ENCODE measurements around the gene CKAP4.
"Not testable (repeated sequence)": the region's sequence is repeated elsewhere in the genome, so short reads cannot be mapped to it uniquely, and the experiment has no call there.

Gene CKAP4

DNA sequence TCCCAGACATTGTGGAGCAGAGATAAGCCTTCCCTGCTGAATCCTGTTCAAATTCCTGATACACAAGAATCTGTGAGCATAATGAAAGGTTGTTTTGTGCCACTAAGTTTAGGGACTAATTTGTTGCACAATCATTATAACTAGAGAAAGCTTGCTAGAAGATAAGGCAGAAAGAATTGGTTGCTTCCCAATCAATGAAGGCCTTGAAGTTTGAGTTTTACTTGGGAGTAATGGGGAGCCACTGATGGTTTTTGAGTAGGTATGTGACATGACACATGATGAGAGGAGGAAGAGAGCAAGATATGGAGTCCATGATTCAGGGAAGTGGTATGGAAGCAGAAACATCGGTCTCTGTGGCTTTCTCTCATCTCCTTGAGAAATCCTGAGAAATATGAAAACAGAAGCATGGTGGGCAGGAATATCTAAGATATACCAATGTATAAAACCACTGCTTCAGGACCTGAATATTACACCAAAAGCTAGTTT lies 41.4 kb upstream of the CKAP4 start:
- H3K27ac ChIP-seq: no peak overlapping the region
- no peak for TF ChIP-seq ZFX (IDR thresholded peaks at IDR 0.05; ENCODE audit: borderline replicate concordance)
- TF ChIP-seq, protein P1, sequence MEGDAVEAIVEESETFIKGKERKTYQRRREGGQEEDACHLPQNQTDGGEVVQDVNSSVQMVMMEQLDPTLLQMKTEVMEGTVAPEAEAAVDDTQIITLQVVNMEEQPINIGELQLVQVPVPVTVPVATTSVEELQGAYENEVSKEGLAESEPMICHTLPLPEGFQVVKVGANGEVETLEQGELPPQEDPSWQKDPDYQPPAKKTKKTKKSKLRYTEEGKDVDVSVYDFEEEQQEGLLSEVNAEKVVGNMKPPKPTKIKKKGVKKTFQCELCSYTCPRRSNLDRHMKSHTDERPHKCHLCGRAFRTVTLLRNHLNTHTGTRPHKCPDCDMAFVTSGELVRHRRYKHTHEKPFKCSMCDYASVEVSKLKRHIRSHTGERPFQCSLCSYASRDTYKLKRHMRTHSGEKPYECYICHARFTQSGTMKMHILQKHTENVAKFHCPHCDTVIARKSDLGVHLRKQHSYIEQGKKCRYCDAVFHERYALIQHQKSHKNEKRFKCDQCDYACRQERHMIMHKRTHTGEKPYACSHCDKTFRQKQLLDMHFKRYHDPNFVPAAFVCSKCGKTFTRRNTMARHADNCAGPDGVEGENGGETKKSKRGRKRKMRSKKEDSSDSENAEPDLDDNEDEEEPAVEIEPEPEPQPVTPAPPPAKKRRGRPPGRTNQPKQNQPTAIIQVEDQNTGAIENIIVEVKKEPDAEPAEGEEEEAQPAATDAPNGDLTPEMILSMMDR (IDR thresholded peaks at IDR 0.05): no peak

DNA sequence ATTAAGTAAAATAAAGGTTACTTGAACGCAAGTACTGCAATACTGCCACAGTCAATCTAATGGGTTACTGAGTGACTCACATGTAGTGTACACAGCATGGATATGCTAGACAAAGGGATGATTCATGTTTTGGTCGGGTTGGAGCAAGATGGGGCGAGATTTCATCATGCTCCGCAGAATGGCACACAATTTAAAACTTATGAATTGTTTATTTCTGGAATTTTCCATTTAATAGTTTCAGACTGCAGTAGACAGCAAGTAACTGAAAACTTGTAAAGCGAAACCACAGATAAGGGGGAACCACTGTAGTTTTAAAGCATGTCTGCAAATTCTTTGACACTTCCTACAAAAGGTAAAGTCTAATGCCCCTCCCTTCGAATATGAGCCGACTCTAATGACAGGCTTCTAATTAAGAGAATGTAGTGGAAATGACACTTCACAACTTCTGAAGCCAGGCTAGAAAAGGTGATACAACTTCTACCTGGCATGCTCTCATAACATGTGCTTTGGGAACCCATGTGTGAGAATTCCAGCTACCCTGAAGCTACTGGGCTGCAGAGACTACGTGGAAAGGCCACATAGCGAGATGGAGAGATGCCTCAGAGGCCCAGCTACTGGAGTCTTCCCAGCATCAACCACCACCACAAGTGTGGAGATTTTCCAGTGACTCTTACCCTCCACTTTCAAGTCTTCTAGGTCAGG lies 40.8 kb upstream of the CKAP4 start:
- TF ChIP-seq, protein P1 (IDR thresholded peaks at IDR 0.05): no peak
- no peak for TF ChIP-seq ZFX (IDR thresholded peaks at IDR 0.05; ENCODE audit: borderline replicate concordance)
- no peak overlapping the region for H3K27ac ChIP-seq

DNA sequence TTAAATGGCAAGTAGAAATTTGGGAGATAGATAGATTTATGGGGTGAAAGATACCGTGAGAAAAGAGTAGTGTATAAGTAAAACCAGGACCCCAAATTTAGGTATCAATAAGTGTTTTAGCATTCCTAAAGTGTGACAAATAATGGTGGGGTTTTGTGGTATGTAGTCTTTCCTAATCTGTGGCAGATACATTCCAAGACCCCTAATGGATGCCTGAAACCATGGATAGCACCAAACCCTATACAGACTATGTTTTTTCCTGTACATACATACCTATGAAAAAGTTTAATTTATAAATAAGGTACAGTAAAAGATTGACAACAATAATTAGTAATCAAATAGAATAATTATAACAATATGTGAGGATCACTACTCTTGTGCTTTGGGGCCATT lies 40.3 kb upstream of the CKAP4 start:
- TF ChIP-seq, protein P1 (IDR thresholded peaks at IDR 0.05): no peak
- no peak for TF ChIP-seq ZFX (IDR thresholded peaks at IDR 0.05; ENCODE audit: borderline replicate concordance)

DNA sequence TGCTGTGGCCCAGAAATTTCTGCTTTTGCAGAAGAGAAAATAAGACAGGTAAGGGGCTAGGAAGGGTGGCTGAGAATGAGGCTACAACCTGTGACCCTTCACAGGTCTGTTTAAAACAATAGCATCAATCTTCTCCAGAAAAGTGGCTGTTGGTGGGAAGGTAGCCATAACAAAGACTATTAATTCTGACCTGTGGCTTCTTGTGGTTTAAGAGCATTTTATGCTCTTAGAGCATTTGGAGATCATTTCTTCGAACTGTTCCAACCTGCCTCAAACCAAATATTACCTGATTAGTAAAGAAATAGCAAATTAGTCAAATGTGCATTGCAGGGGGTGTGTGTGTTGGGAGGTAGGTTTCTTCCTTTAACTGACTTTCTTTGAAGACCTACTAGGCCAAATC lies 39.5 kb upstream of the CKAP4 start:
- H3K27ac ChIP-seq: no peak overlapping the region
- TF ChIP-seq, protein P1 (IDR thresholded peaks at IDR 0.05): no peak
- TF ChIP-seq ZFX (IDR thresholded peaks at IDR 0.05; ENCODE audit: borderline replicate concordance): no peak

More for the DNA sequence above, 40.3 kb upstream of the CKAP4 start:
- no peak overlapping the region for H3K27ac ChIP-seq

DNA sequence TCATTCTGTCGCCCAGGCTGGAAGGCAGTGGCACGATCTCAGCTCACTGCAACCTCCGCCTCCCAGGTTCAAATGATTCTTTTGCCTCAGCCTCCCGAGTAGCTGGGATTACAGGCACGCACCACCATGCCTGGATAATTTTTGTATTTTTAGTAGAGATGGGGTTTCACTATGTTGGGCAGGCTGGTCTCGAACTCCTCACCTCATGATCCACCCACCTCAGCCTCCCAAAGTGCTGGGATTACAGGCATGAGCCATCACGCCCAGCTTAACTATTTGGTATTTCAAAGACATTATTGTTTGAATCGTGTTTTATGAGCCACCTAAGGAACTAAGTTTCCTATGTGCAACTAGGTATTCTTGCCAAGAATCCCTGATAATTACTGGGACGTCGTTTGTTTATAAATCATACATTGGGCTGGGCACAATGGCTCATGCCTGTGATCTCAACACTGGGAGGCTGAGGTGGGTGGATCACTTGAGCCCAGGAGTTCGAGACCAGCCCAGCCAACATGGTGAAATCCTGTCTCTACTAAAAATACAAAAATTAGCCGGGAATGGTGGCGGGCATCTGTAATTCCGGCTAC lies 38.8 kb upstream of the CKAP4 start:
- H3K27ac ChIP-seq: not testable (repeated sequence)

DNA sequence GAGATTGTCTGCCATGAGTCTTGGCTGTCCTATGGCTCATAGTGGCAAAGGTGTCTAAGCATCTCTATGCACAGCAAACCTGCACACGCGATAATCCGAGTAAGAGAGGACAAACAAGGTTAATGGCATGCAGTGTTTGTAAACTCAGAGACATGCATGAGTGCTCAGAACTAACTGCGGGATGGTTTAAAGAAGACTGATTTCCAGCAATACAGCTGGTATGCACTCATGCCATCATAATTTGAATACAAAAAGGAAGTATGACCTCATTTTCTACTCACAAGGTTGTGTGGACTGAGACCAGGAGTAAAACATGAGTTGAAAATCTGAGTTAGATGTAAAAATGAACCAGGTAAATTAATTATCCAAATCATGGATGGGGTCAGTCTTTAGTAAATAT lies 38.2 kb upstream of the CKAP4 start:
- H3K27ac ChIP-seq: no peak overlapping the region
- TF ChIP-seq ZFX (IDR thresholded peaks at IDR 0.05; ENCODE audit: borderline replicate concordance): no peak
- TF ChIP-seq, protein P1 (IDR thresholded peaks at IDR 0.05): no peak

DNA sequence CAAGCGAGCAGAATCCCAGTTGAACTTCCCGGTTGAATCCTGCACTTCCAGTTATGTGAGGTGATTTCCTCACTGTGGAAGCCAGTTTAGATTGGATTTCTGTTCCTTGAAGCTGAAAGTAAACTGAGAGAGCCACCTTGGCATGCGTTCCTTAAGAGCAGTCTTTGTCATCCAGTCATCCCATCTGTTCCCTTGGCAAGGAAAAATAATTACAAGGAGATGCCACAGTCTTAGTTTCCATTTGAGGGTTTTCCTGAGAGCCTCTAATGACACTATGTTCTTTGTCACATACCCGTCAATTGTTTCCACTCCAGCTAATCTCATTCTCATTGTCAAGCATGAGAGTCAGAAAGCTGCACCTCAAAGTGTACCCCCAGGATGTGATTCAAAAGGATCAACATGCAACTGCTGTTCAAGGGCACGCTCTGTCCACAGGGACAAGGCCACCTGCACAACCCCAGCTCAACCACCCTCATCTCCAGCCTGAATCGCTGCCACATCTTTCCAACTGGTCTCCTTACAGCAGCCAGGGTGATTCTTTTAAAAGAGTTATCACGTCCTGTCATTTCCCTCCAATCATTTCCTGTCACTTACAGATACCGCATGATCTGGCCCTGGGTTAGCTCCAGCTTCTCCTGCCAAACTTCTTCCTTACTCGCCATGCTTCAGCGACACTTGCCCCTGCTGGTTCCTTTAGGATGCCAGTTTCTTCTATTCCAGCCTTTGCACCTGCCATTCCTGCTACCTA lies 36.7 kb upstream of the CKAP4 start:
- no peak for TF ChIP-seq ZFX (IDR thresholded peaks at IDR 0.05; ENCODE audit: borderline replicate concordance)
- TF ChIP-seq, protein P1 (IDR thresholded peaks at IDR 0.05): no peak
- no peak overlapping the region for H3K27ac ChIP-seq

All from 22Rv1 (cell line).